Left colon (tissue), 2 donors: Measurements from ENCODE around the gene IL10RB. TPM values are rescaled to one million over a fixed set of nuclear protein-coding genes. Genes with fewer than 3 reads are reported as not detected.
"Not testable (repeated sequence)": the region's sequence is repeated elsewhere in the genome, so short reads cannot be mapped to it uniquely, and the experiment has no call there.

Experiments
- ATAC-seq: fragments of 200-7000 bp; cut with Tn5 transposase; one replicate; pipeline ENCODE4 v1.9.1; 2020; ENCODE audit warnings: mild to moderate bottlenecking, moderate library complexity
- DNase-seq, 2 donors: peaks; one replicate each; pipeline ENCODE4 v3.0.0-alpha.2; 2020
- intact Hi-C, 2 donors: fragments of 100-400 bp; cut with DNase I in 1 of 2; cut with micrococcal nuclease in 1 of 2; formaldehyde crosslinking; loops; one replicate each; pipeline versions ENCODE4 v1.11.2 to v1.14.0; 2022; cut with DNase I, micrococcal nuclease
- total RNA-seq, 2 donors: library from RNA; stranded (reverse); fragmentation: NEBNext Ultra II Directional; extraction: Animal tissue kit (Norgen Biotek cat#: 25700); gene quantifications; one replicate each; pipeline ENCODE4 v1.2.1, GENCODE V29; 2021
- donor health status: DM: no; HTN: no; CAD: no.
- donor health status: DM: yes; HTN: yes; CAD: no.

The IL10RB gene
- total RNA-seq, 2 donors from 2014 or later, result 79.7 to 103 TPM

DNA sequence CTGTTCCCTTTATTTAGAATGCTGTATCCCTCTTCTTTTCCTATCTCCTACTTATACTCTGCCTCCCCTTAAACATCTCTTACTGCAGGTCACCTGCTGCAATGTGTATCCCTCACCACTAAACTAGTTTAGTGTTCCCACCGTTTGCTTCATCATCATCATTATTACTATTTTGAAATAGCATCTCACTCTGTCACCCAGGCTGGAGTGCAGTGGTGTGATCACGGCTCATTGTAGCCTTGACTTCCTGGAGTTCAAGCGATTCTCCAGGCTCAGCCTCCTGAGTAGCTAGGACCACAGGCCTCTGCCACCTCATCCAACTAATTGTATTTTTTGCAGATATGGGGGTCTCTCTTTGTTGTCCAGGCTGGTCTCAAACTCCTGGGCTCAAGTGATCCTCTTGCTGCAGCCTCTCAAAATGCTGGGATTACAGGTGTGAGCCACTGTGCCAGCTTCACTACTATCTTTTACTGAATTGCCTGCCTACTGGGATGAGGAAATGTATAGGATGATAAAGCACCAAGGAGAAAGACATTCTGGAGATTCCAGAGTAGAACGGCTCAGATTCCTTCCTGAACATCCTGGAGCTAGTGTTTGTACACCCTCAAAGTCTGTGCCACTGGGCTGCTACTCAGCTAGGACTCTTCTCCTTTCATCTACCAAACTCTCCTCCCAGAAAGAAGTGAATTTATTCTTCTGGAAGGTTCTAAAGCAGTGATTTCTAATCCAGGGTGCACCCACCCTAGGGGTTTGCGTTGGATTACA, 50.0 kb downstream of the IL10RB start:
- ATAC-seq (no peak), DNase-seq (no peak)
- intact Hi-C loops, result no loop called here

DNA sequence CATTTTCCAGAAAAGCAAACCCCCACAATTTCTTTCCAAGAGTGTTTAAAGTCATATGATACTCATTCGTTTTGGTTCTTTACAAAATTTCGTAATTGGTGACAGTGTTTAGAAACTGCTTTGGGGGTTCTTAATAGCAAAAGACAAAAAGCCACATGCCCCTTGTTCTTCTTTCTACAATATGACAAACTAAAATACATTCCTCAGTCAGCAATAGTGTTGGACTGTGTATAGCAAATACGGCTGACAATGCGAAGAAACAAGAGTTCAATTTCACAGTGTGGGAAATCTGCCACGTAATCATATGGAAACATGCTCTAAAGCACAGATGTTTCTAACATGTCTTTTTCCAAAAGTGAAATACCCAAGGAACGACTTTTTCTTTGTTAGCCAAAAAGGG, 51.0 kb downstream of the IL10RB start:
- intact Hi-C loops, result no loop called here
- no peak for DNase-seq
- ATAC-seq, result no peak

DNA sequence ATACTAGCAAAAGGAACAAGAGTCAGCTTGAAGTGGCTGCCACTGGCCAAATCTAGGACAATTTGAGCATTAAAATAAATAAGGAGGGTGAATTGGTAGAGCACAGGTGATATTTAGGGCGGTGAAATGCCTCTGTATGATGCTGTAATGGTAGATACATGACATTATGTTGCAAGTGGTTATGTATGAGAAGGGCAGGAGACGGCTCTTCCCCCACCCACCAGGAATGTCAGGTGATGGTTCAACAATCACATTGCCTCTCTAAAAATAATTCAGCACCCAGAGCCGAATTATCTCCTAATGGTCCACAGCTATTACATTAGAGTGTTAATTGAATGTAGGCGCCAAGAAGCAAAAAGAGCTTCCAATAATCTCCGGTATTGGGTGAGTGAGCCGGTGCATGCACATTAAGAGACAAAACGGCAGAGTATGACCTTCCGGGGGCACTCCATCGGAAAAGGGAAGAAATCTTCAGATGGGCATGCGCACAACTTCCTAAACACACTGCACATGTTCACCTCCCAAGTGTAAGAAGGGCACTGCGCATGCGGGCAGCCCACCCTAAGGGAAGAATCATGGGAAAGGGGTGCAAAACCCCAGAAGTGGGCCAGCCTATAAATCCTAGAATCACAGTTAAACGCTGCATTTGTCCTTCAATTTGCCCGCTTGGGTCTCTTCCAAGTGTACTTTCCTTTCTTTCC, 51.8 kb downstream of the IL10RB start:
- ATAC-seq, result no peak
- intact Hi-C loops, result no loop called here
- DNase-seq, result no peak

DNA sequence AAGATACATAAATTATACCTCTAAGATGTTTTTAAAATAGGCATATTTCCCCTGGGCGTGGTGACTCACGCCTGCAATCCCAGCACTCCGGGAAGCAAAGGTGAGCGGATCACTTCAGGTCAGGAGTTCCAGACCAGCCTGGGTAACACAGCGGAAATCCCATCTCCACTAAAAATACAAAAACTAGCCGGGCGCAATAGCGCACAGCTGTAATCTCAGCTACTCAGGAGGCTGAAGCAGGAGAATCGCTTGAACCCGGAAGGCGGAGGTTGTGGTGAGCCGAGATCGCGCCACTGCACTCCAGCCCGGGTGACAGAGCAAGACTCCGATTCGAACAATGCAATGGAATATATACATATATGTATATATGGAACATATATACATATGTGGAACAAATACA, 54.8 kb downstream of the IL10RB start:
- intact Hi-C loops, DNase-seq, ATAC-seq: not testable (repeated sequence)

DNA sequence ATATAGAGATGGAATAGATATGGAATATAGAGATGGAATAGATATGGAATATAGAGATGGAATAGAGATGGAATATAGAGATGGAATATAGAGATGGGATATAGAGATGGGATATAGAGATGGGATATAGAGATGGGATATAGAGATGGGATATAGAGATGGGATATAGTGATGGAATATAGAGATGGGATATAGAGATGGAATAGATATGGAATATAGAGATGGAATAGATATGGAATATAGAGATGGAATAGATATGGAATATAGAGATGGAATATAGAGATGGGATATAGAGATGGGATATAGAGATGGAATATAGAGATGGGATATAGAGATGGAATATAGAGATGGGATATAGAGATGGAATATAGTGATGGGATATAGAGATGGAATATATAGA, 57.4 kb downstream of the IL10RB start:
- intact Hi-C loops, ATAC-seq, DNase-seq: not testable (repeated sequence)

DNA sequence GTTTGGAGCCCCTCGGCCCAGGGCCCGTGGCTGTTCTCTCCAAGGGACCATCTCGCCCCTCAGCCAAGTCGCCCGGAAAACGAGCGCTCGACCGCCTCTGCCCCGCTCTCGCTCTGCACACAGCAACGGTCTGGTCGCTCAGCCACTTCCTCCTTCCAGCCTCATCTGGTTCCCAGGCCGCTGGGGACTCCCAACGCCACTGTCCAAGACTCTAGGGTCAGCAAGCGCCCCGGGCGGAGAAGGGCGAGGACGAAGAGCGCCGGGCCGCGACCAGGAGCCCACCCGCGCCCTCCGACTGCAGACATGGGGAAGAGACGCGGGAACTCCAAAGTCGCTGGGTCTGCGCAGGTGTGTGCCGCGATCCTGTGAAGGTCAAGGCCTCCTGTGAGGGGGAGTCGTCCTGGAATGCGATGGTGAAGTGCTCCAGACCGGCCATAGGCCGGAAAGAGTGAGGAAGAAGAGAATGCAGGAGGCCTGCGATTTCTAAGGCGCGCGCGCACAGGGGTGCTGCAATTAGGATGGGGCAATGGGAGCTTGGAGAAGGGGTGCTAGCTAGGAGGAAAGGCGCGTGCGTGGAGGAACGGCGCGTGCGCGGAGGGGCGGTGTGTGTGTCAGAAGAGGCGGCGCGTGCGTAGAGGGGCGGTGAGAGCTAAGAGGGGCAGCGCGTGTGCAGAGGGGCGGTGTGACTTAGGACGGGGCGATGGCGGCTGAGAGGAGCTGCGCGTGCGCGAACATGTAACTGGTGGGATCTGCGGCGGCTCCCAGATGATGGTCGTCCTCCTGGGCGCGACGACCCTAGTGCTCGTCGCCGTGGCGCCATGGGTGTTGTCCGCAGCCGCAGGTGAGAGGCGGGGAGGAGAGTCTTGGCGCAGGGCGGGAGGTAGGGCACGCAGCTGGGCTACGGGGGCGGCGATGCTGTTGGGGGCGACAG, 58.4 kb downstream of the IL10RB start, which contains the start of gene IFNAR1:
IFNAR1 (plus strand) TSS at position 680 of the 931 bp plus-strand sequence; CDS start at position 766, 86 bp downstream.
- ATAC-seq, result peak; percentile 93
- DNase-seq, result peak; percentile 98 to 99
- intact Hi-C loops, result no loop called here

DNA sequence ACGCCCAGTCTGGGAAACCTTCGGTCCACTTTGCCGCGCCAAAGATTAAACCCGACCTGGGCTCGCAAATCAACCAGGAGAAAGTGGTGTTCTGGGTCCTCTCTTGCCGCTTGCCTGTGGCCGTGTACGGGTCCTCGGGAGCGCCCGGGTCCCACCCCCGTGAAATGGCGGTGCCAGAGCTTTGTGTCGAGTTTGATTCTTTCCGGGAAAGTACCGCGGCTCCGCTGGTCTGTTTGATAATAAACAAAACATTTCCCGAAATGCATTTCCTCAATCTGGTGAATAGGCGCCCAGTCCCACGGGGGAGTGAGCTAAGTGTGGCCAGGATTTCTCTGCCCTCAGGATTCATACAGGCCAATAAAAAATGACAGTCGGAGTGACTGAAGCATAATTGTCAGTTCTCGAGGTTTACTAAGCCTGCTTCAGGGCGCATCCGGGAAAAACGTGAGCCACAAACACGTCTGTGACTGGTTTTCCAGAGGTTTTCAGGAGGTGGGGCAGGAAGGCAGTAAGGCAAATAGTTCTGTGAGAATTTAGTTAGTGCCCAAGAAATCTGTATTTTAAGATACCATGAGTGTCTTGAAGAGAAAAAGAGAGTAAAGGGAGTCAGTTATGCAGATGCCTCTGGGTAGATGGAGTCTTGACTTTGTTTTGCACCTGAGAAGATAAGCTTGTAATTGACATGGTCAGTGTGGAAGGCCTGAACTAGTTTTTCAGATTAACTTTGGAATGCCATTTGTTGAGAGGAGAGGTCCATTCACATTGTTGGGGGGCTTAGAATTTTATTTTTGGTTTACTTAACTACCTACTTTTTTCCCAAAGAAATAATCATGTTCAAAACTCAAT, 59.3 kb downstream of the IL10RB start:
- DNase-seq (peak; percentile 76 to 86), ATAC-seq (peak; percentile 67)
- intact Hi-C loops, result no loop called here

DNA sequence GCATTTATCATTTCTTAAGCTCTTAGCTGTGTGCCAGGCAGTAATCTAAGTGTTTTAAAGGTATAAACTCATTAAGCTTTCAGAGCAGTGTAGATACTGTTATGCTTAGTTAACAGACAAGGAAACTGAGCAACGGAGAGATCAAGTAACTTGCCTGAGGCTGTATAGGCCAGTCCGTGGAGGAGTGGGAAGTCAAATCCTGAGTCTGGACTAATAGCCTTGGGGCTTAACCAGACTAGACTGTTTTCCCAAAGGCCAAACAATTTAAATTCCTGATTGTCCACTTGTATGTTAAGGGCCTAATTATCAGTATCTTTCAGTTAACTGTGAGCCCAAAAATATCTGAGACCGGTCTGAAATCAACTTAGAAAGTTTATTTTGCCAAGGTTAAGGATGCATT, 61.2 kb downstream of the IL10RB start:
- intact Hi-C loops, result no loop called here
- no peak for ATAC-seq
- no peak for DNase-seq

DNA sequence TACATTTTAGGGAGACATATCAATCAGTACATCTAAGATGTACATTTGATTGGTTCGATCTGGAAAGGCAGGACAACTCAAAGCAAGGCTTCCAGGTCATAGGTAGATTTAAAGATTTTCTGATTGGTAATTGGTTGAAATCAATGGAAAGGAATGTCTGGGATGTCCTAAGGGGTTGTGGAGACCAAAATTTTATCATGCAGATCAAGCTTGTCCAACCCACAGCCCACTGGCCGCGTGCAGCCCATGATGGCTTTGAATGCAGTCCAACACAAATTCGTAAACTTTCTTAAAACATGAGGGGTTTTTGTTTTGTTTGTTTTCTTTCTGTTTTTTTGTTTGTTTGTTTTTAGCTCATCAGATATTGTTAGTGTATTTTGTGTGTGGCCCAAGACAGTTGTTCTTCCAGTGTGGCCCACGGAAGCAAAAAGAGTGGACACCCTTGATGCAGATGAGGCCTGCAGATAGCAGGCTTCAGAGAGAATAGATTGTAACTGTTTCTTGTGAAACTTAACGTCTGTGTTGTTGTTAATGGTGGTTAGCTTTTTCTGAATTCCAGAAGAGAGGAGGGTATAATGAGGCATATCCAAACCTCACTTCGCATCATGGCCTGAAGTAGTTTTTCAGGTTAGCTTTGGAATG, 61.7 kb downstream of the IL10RB start:
- intact Hi-C loops, result no loop called here
- ATAC-seq (no peak), DNase-seq (no peak)

DNA sequence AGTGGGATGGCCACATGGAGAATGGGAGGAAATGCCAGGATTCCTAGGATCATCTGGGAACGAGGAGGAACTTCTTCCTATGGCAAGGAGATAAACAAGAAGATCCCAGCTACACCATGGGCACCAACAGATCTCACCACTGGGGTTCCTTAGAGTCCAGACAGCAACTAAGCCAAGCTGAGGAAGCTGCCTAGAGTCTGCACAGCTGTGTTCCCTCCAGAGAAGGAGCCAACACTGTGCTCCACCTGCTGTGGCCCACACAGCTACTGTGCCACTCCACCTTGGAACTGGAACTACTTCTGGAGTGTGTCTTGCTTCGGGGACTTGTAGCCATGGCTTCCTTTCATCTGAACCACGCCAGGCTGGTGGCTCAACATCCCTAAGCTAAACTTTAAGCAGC, 64.6 kb downstream of the IL10RB start:
- intact Hi-C loops, result no loop called here
- DNase-seq, result no peak
- ATAC-seq, result peak; percentile 24

DNA sequence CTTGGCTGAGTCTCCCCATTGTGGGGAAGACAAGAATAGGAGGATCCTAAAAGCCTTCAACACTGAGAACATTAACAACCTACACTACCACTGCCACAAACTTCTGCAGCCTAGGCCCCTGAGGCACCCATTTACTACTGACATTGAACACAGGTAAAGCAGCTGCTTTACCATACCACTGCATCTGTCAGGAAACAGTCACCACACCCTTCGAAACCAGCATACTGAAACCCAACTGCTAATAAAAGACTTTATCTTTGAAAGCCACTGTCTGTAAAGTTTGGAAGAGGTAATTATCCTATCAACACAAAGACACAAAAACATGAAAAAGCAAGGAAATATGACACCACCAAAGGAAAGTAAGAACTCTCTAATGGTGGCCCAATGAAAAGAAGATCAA, 66.0 kb downstream of the IL10RB start:
- DNase-seq (no peak), ATAC-seq (peak; percentile 39)
- intact Hi-C loops, result no loop called here

DNA sequence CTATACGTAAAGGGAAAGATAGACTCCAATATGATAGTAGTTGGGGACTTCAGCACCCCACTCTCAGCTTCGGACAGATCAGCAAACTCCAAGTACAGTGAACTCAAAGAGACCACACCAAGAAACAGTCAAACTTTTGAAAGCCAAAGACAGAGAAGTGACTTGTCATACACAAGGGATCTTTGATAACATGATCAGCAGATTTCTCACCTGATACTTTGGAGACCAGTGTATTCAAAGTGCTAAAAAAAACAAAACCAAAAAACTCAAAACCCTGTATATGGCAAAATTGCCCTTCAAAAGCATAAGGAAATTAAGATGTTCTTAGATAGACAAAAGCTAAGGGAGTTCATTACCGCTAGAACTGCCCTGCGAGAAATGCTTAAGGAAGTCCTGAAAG, 68.0 kb downstream of the IL10RB start:
- ATAC-seq (no peak), DNase-seq (no peak)
- intact Hi-C loops, result no loop called here

DNA sequence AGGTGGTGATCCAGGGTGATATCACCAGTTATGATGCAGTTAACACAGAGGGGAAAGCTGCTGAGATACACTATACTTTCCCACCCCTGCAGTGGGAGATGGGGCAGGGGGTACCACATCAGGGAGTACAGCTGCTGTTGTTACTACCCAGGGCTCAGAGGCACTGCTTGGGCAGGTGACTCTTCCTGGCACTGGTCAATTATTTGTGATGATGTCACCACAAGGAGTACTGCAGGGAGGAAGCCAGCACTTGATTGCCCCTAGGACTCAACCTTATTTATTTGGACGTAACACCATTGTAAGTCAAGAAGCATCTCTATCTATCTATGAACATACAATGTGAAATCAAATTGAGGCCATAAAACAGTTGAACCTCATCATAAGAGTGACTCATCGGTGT, 68.7 kb downstream of the IL10RB start:
- no peak for DNase-seq
- intact Hi-C loops, result no loop called here
- peak; percentile 54 for ATAC-seq

DNA sequence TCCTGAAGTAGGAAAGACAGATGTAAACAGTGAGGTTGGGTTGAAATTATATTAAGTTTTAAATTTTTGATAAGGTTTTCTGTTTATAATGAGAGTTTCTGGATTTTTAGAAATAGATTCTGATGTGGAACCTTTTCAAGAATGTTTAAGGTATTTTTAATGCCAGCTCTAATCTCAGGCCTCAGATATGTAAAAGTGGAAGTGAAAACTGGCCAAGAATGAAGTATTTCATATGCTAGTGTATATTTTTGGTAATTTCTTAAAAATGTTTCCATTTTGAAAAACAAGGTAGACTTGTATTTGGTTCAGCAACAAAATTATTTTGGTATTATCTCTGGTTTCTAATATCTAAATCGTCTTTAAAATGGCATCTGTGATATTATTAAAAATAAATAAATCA, 73.0 kb downstream of the IL10RB start:
- DNase-seq (no peak), ATAC-seq (no peak)
- intact Hi-C loops, result no loop called here

DNA sequence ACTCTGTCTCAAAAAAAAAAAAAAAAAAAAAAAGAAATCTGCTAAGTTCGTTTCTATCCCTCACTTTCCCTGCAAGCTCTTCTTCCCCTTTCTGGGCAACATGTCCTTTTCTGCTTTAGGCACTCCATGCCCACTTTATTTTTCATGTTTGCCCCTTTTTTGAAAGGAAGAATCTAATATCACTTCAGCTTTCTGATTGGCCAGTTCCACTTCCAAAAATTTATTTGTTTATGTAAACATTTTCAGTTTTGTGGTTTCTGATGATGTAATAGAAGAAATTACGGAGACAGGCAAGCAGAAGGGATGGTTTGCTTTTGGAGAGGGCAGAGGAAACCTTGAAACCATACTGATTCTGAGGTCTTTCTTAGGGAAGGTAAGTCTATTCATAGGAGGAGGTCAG, 73.8 kb downstream of the IL10RB start:
- no peak for ATAC-seq
- intact Hi-C loops, result no loop called here
- DNase-seq, result no peak

DNA sequence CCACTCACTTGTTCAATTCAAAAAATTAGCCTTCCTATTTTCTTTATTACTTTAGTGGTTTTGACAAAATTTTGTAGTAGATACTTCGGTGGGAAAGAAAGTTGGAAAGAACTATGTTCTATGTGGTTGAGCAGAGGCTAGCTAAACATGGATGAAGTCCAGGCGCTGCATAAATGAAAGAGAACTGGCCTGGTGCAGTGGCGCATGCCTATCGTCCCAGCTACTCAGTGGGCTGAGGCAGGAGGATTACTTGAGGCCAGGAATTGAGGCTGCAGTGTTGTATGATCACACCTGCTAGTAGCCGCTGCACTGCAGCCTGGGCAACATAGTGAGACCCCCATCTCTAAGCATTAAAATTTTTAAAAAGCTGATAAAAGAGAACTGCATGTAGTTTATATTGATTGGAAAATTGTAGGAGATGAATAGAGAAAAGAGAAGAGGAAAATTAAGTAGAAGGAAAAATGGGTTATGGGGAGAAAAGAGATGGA, 79.6 kb downstream of the IL10RB start:
- DNase-seq (no peak), ATAC-seq (no peak)
- intact Hi-C loops, result no loop called here
